ENCODE data around the gene C10orf95.

DNA sequence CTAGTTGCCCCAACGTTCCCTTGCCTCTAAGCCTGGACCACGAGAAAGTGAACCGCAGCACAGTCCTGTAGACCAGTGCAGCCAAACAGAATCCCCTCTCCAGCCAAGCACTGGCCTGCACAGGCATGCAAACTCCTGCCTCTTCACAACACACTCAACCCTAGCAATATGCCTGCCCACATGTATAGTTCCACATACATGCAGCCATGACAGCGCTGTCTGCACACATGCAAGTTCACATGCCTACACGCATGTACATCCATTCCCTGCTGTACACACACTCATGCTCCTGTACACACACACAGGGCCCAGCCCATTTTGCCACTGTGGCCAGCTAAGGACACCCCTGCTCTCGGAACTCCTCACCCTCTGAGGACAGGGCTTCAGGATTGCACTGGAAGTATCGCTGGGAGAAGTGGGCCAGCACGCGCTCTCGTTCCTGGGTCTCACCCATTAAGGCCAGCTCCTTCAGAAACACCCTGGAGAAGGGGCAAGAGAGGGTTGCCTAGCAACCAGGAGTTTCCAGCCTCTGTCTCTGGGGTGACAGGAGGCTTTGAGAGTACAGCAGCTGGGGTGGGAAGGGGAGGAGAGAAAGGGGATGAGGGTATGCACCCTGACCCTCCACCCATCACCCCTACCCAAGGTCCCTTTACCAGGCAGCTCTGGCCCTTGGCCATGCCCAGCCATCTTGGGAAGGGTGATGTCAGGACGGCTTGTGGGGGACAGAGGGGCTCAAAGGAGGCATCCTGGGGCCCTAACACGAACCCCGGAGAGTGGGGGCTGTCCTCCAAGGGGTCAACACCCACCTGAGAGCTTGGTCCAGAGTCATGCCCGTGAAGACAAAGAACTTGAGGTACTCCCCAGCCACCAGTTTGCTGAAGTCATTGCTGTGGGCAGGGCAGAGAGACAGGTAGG lies 39.7 kb downstream of the C10orf95 start:
- TF ChIP-seq POLR2A (IDR thresholded peaks at IDR 0.05) (no peak), POLR2AphosphoS5 (IDR thresholded peaks at IDR 0.05) (no peak)
- TF ChIP-seq, protein P1, sequence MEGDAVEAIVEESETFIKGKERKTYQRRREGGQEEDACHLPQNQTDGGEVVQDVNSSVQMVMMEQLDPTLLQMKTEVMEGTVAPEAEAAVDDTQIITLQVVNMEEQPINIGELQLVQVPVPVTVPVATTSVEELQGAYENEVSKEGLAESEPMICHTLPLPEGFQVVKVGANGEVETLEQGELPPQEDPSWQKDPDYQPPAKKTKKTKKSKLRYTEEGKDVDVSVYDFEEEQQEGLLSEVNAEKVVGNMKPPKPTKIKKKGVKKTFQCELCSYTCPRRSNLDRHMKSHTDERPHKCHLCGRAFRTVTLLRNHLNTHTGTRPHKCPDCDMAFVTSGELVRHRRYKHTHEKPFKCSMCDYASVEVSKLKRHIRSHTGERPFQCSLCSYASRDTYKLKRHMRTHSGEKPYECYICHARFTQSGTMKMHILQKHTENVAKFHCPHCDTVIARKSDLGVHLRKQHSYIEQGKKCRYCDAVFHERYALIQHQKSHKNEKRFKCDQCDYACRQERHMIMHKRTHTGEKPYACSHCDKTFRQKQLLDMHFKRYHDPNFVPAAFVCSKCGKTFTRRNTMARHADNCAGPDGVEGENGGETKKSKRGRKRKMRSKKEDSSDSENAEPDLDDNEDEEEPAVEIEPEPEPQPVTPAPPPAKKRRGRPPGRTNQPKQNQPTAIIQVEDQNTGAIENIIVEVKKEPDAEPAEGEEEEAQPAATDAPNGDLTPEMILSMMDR (IDR thresholded peaks at IDR 0.05): no peak
